GM12891 (cell line): ENCODE measurements around the gene ZNF70.

Experiments
- DNase-seq: peaks from one replicate; pipeline ENCODE4 v3.0.0; 2011; ENCODE audit warnings: low spot score; ENCODE audit not compliant: insufficient read length
- FAIRE-seq: peaks from 2 replicates; lab custom pipeline; 2011; peaks lifted over from hg19 to GRCh38; lab: Jason Lieb, UNC
- PAX5 ChIP-seq: IDR thresholded peaks from 2 replicates; pipeline ENCODE4 v1.6.1; 2011; ENCODE audit warnings: low read length, moderate library complexity, mild to moderate bottlenecking; ENCODE audit not compliant: insufficient read depth, severe bottlenecking
- POLR2A ChIP-seq: IDR thresholded peaks from 2 replicates; pipeline ENCODE4 v1.6.1; 2011; ENCODE audit warnings: low read depth, low read length, control low read depth
- POLR2AphosphoS5 ChIP-seq: IDR thresholded peaks from 2 replicates; pipeline ENCODE4 v1.6.1; 2011; ENCODE audit warnings: low read depth, low read length, control low read depth
- POU2F2 ChIP-seq: IDR thresholded peaks from 2 replicates; pipeline ENCODE4 v1.6.1; 2011; ENCODE audit warnings: low read depth, mild to moderate bottlenecking, control low read depth, low read length, moderate library complexity
- SPI1 ChIP-seq: IDR thresholded peaks from 2 replicates; pipeline ENCODE4 v1.6.1; 2011; ENCODE audit warnings: low read depth, low read length, control low read depth
- TAF1 ChIP-seq: IDR thresholded peaks from 2 replicates; pipeline ENCODE4 v1.6.1; 2011; ENCODE audit warnings: low read depth, low read length, control low read depth

Gene ZNF70

DNA sequence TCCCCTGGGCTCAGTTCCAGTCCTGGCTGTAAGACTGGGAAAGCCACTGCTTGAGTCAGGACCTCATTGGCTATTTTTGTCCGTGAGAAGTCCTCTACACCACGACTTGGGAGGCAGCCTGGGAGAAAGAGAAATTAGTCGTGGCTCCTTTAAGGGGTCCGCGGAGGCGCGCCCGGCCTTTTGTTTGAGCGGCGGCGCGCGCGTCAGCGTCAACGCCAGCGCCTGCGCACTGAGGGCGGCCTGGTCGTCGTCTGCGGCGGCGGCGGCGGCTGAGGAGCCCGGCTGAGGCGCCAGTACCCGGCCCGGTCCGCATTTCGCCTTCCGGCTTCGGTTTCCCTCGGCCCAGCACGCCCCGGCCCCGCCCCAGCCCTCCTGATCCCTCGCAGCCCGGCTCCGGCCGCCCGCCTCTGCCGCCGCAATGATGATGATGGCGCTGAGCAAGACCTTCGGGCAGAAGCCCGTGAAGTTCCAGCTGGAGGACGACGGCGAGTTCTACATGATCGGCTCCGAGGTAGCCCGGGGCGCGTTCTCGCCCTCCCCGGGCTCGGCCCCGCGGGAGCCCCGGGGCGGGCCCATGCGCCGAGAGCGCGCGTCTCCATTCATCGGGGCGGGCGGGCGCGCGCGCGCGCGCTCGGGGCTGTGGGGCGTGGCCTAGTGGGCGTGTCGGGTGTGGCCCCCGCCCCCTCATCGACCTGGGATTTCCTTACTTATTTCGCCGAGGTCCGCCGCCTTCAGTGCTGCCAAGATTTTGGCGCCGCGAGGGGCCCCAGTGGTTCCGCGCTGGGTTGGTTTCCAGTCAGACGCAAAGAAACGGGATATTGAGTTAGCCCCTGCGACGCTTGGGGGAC is 36.1 kb upstream of the ZNF70 start, which contains the start of gene SMARCB1:
SMARCB1 (plus strand) TSS at position 215 of the 848 bp plus-strand sequence; CDS start at position 419, 204 bp downstream.
- no peak for TF ChIP-seq TAF1
- no peak for TF ChIP-seq POLR2AphosphoS5
- DNase-seq (peak; percentile 96), FAIRE-seq (peak; percentile 94)

GRCh38 chr22:23786261-23786710 is 35.4 kb upstream of the ZNF70 start:
- TF ChIP-seq PAX5 (no peak), POLR2AphosphoS5 (no peak), TAF1 (no peak)
- DNase-seq (no peak), FAIRE-seq (no peak)

GRCh38 chr22:23784215-23784732 is 33.4 kb upstream of the ZNF70 start:
- TF ChIP-seq PAX5 (no peak), POLR2AphosphoS5 (no peak), TAF1 (no peak), POLR2A (no peak), SPI1 (no peak), POU2F2 (no peak)
- DNase-seq (no peak), FAIRE-seq (no peak)

GRCh38 chr22:23783265-23784150 is 32.6 kb upstream of the ZNF70 start:
- DNase-seq = no peak
- no peak for FAIRE-seq
- TF ChIP-seq POU2F2 = no peak
- TF ChIP-seq TAF1 = no peak
- TF ChIP-seq POLR2A = no peak
- TF ChIP-seq POLR2AphosphoS5 = no peak

DNA sequence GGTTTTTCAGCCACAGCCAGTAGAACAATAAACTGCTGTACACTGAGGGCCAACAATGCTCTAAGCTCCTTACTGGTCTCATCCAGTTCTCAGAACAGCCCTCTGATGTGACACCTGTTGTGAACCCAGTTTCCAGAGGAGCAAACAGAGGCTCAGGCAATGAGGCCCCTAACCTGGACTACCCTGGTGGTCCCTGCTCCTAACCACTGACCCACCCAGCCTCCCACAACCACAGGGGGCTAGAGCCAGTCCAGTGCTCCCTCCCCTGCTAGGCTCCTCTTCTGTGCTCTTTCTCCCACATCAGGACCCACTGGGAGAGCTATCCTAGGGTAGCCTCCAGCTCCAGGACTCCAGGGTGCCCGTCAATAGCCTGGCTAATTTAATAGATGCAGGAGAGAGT is 31.8 kb upstream of the ZNF70 start:
- FAIRE-seq = no peak
- DNase-seq = no peak
- TF ChIP-seq POLR2A (no peak), TAF1 (no peak), PAX5 (no peak)

DNA sequence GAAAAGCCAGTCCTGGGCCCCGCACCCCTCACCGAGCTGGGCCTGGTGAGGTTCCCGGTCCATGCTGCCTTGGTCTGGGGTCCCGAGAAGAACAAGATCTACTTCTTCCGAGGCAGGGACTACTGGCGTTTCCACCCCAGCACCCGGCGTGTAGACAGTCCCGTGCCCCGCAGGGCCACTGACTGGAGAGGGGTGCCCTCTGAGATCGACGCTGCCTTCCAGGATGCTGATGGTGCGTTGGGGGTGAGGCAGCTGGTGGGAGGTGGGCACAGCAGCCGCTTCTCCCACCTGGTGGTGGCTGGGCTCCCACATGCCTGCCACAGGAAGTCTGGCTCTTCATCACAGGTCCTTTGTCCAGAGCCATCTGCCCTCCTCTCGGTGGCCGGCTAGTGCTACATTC is 31.3 kb upstream of the ZNF70 start:
- no peak for TF ChIP-seq SPI1
- TF ChIP-seq POU2F2 = no peak
- no peak for TF ChIP-seq PAX5
- no peak for TF ChIP-seq TAF1
- TF ChIP-seq POLR2A = no peak
- FAIRE-seq = no peak
- no peak for DNase-seq

GRCh38 chr22:23781511-23782183 is 30.7 kb upstream of the ZNF70 start:
- TF ChIP-seq POU2F2 (no peak), PAX5 (no peak), TAF1 (no peak)
- DNase-seq (no peak), FAIRE-seq (no peak)

GRCh38 chr22:23781065-23781464 is 30.2 kb upstream of the ZNF70 start:
- no peak for DNase-seq
- TF ChIP-seq PAX5 = no peak
- no peak for TF ChIP-seq POLR2AphosphoS5
- no peak for TF ChIP-seq TAF1
- TF ChIP-seq SPI1 = no peak
- no peak for TF ChIP-seq POLR2A
- no peak for TF ChIP-seq POU2F2
- FAIRE-seq = no peak

GRCh38 chr22:23780146-23780748 is 29.3 kb upstream of the ZNF70 start:
- FAIRE-seq = no peak
- no peak for DNase-seq
- no peak for TF ChIP-seq TAF1
- no peak for TF ChIP-seq SPI1
- TF ChIP-seq POLR2AphosphoS5 = no peak
- no peak for TF ChIP-seq PAX5
- TF ChIP-seq POU2F2 = no peak
- TF ChIP-seq POLR2A = no peak
